22Rv1 (cell line): ENCODE results near the gene CACNB4.

ENCODE experiments used
- H3K27ac ChIP-seq: fragments of 450-650 bp; 2 replicates; pipeline ENCODE4 v1.5.1; 2017
- ZFX ChIP-seq: fragments of 450-650 bp; IDR thresholded peaks from 2 replicates; pipeline ENCODE4 v1.6.1; 2017; ENCODE audit warnings: antibody characterized with exemption, borderline replicate concordance
- TF ChIP-seq, protein P1 (sequence below): fragments of 450-650 bp; IDR thresholded peaks from 2 replicates; pipeline ENCODE4 v1.5.1; 2017; ENCODE audit warnings: mild to moderate bottlenecking

CACNB4 gene

DNA sequence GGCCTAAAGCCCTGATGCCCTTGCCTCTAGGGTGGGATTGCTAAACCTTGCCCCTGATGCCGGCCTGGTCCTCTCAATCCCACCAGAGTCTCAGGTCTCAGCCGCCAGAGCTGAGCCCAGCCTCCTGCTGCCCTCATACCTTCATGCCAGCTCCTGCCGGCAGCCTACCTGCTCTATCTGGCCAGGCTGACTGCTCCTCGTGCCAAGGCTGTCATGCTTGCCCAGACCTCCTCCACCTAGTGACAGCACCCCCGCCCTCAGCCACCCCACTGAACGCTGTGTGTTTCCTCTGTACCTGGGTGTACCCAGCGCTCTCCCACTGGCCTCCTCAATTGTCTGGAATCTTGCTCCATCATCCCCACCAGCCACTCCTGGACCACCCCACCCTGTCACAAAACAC lies 120.1 kb downstream of the CACNB4 start:
- H3K27ac ChIP-seq = no peak overlapping the region
- TF ChIP-seq, protein P1, sequence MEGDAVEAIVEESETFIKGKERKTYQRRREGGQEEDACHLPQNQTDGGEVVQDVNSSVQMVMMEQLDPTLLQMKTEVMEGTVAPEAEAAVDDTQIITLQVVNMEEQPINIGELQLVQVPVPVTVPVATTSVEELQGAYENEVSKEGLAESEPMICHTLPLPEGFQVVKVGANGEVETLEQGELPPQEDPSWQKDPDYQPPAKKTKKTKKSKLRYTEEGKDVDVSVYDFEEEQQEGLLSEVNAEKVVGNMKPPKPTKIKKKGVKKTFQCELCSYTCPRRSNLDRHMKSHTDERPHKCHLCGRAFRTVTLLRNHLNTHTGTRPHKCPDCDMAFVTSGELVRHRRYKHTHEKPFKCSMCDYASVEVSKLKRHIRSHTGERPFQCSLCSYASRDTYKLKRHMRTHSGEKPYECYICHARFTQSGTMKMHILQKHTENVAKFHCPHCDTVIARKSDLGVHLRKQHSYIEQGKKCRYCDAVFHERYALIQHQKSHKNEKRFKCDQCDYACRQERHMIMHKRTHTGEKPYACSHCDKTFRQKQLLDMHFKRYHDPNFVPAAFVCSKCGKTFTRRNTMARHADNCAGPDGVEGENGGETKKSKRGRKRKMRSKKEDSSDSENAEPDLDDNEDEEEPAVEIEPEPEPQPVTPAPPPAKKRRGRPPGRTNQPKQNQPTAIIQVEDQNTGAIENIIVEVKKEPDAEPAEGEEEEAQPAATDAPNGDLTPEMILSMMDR = no peak
- TF ChIP-seq ZFX = no peak

- TF ChIP-seq, protein P1 = no peak
- TF ChIP-seq ZFX = no peak
- no peak overlapping the region for H3K27ac ChIP-seq
Observed at GRCh38 chr2:151977631-151978030, 121.2 kb downstream of the CACNB4 start.

GRCh38 chr2:151976945-151977353 lies 121.9 kb downstream of the CACNB4 start:
- TF ChIP-seq, protein P1 = no peak
- no peak for TF ChIP-seq ZFX

DNA sequence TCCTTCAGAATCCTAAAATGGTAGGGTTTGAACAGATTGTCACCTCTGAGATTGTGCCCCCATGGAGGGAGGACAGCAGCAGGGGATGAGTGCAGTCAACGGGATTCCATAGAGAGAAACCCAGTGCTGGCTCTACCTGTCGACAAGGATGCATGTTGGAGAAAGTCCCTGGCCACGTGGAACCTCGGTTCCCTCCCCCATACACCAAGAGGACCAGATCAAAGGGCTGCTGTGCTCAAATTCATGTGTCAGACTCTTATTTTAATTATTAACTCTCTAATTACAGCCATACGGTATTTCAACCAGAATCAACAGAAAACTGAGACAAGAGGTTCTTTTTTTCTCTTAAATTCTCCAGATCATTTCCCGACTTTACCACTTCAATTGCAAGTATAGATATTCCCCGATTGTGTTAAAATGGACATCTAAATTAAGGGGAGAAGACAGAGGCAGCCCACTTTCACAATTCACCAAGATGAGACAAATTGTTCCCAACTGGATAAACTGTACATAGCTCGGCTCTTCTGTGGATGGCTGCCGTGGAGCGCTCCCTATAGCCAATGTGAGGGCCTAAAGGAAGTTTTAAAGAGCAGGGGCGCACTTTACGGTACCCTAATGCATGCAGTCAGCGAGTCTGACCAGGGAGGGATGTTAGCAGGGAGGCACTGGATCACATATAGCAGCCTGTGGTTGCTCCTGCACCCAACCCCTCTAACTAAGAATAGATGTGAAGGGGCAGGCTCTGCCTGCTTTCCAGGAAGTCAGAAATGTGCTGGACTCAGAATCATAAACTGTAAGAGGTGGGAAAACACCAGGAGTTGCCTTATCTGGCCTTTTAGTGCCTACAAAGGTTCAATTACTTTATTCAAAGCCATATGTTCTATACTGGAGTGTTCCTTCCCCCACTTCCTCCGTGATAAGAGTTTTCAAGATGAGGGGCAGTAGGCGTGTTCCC lies 123.1 kb downstream of the CACNB4 start:
- no peak overlapping the region for H3K27ac ChIP-seq
- no peak for TF ChIP-seq ZFX
- TF ChIP-seq, protein P1 = no peak

More at GRCh38 chr2:151976945-151977353, 121.9 kb downstream of the CACNB4 start:
- no peak overlapping the region for H3K27ac ChIP-seq

- no peak overlapping the region for H3K27ac ChIP-seq
- TF ChIP-seq, protein P1 = no peak
- TF ChIP-seq ZFX = no peak
Observed at GRCh38 chr2:151974988-151975387, 123.9 kb downstream of the CACNB4 start.

DNA sequence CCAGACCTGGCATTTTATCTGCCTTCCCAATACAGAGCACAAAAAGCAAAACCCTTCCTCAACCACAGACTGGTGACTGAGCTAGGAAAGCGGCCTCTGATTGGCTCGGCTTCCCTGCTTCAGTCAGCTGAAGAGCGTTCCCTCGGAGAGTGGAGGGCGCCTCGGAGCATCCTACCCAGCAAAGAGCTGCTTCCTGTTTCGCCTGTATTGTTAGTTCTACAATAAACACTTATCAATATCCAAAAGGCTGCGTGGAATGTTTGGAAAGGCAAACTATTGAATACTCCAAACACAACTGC lies 125.0 kb downstream of the CACNB4 start:
- no peak for TF ChIP-seq ZFX
- TF ChIP-seq, protein P1 = no peak
- no peak overlapping the region for H3K27ac ChIP-seq

DNA sequence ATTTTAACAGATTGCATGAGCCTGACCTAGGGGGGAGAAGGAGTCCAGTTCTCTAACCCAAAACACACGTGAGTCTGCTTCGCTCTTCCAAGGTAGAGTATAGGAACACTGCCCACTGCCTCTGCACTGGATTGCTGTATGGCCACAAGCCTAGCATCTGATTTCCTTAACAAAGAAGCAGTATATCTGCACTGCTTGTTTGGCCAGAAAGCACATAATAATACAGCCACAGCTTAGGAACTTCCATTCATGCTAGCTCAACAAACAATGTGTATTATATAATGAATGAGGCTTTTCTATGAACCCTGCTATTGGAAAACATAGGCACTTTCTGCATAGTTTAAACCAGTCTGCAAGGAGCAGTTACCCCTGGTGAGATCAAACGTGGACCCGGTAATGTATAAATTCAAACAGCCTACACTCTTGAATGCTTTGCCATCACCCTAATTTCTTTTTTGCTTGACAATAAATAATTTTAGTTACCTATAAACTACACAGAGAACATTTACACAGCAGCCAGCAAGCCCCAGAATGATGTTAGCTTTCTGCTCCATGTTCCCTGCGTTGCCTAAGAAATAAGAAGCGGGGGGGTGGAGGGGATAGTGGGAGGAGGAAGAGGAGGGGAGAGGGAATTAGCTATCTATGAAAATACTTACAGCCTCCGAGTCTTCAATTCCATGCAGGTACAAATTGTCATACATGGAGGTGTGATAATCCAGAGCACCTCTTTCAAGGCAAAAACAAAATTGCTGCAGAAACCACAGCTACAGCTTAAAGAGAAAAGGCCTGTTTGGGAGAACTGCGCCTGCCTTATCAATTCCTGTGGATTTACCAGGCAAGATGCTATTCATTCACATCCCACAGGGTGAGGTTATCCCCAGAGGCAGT lies 125.6 kb downstream of the CACNB4 start:
- TF ChIP-seq, protein P1 = no peak
- no peak for TF ChIP-seq ZFX

More for the DNA sequence above, 125.6 kb downstream of the CACNB4 start:
- no peak overlapping the region for H3K27ac ChIP-seq
